HepG2 (cell line): Measurements from ENCODE around the gene RNF13.

Source experiments
- BRCA1 ChIP-seq: sonication (generic); formaldehyde crosslinking; IDR thresholded peaks from 2 replicates; pipeline ENCODE4 v1.4.0; 2020; ENCODE audit warnings: missing genetic modification reagents
- EZH2 ChIP-seq: conservative IDR thresholded peaks from 2 replicates; pipeline ENCODE4 v1.6.1; 2012; ENCODE audit warnings: mild to moderate bottlenecking, low read depth, low read length, moderate library complexity
- GLI4 ChIP-seq: sonication (generic); formaldehyde crosslinking; IDR thresholded peaks from 2 replicates; pipeline ENCODE4 v1.5.1; 2020; ENCODE audit warnings: missing genetic modification reagents, mild to moderate bottlenecking, moderate library complexity, borderline replicate concordance
- IRF2 ChIP-seq: IDR thresholded peaks from 2 replicates; pipeline ENCODE4 v1.6.1; 2018; ENCODE audit warnings: missing genetic modification reagents, missing compliant biosample characterization
- POLR2A ChIP-seq, 2 experiments: IDR thresholded peaks; 2 replicates each; pipeline ENCODE4 v1.6.1; 2011; ENCODE audit warnings: low read depth in 2 of 2, low read length in 2 of 2, mild to moderate bottlenecking in 1 of 2, moderate library complexity in 1 of 2; ENCODE audit not compliant: insufficient read depth in 1 of 2
- PPARG ChIP-seq: conservative IDR thresholded peaks from 2 replicates; pipeline ENCODE4 v1.6.1; 2016; ENCODE audit warnings: missing biosample characterization, missing genetic modification reagents
- RELA ChIP-seq: sonication (generic); formaldehyde crosslinking; IDR thresholded peaks from 2 replicates; pipeline ENCODE4 v1.4.0; 2020; ENCODE audit warnings: missing genetic modification reagents
- ZFP37 ChIP-seq: sonication (generic); formaldehyde crosslinking; IDR thresholded peaks from 2 replicates; pipeline ENCODE4 v1.4.0; 2020; ENCODE audit warnings: missing genetic modification reagents, borderline replicate concordance
- ZFP62 ChIP-seq: sonication (generic); formaldehyde crosslinking; IDR thresholded peaks from 2 replicates; pipeline ENCODE4 v1.4.0; 2020; ENCODE audit warnings: missing genetic modification reagents
- ZNF569 ChIP-seq: sonication (generic); formaldehyde crosslinking; IDR thresholded peaks from 2 replicates; pipeline ENCODE4 v1.5.0; 2020; ENCODE audit warnings: mild to moderate bottlenecking, missing genetic modification reagents, moderate library complexity, borderline replicate concordance
- TF ChIP-seq, protein P1 (sequence below): sonication (generic); formaldehyde crosslinking; IDR thresholded peaks from 2 replicates; pipeline ENCODE4 v1.5.0; 2020; ENCODE audit warnings: mild to moderate bottlenecking, missing genetic modification reagents, moderate library complexity

DNA sequence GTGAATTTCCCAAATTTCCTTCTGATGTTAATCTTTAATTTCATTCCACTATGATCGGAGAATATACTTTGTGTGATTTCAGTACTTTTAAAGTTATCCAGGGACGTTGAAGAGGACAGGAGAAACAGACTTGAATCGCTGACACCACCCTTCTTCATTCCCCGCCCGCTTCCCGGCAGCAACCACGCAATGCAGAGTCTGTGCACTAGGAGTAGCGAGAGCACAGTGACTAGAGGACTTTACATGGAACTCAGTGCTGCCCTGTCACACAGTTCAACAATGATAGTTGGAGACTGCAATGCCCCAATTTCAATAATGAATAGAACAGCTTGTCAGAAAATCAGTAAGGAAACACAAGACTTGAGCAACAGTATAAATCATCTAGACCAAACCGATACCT, 73.9 kb downstream of the RNF13 start:
- TF ChIP-seq ZNF569 (CRISPR knock-in tag) (no peak), PPARG (no peak), POLR2A (IDR thresholded peaks at IDR 0.05; ENCODE audit: insufficient read depth in 1 of 2, low read depth in 2 of 2, low read length in 2 of 2) (no peak), IRF2 (no peak), ZFP62 (CRISPR knock-in tag) (no peak), EZH2 (no peak), RELA (CRISPR knock-in tag) (no peak), GLI4 (CRISPR knock-in tag) (no peak), BRCA1 (CRISPR knock-in tag) (no peak), ZFP37 (CRISPR knock-in tag) (no peak)
- TF ChIP-seq, protein P1, sequence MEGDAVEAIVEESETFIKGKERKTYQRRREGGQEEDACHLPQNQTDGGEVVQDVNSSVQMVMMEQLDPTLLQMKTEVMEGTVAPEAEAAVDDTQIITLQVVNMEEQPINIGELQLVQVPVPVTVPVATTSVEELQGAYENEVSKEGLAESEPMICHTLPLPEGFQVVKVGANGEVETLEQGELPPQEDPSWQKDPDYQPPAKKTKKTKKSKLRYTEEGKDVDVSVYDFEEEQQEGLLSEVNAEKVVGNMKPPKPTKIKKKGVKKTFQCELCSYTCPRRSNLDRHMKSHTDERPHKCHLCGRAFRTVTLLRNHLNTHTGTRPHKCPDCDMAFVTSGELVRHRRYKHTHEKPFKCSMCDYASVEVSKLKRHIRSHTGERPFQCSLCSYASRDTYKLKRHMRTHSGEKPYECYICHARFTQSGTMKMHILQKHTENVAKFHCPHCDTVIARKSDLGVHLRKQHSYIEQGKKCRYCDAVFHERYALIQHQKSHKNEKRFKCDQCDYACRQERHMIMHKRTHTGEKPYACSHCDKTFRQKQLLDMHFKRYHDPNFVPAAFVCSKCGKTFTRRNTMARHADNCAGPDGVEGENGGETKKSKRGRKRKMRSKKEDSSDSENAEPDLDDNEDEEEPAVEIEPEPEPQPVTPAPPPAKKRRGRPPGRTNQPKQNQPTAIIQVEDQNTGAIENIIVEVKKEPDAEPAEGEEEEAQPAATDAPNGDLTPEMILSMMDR (CRISPR knock-in tag), result no peak
